Stimulated activated CD4-positive, alpha-beta T cell treated with anti-CD3 and anti-CD28 coated beads, Interleukin-4, amount 100 ng/mL, for 48 hours (primary cell): ENCODE measurements around the gene RABEP1.

Experiments
- DNase-seq, 2 donors: peaks; one replicate each; pipeline ENCODE4 v3.0.0-alpha.2; 2020; ENCODE audit warnings: low read depth in 2 of 2

Gene RABEP1

GRCh38 chr17:5362162-5362811, 80.2 kb downstream of the RABEP1 start:
- no peak for DNase-seq

GRCh38 chr17:5364156-5364555, 82.1 kb downstream of the RABEP1 start:
- no peak for DNase-seq

GRCh38 chr17:5364696-5365095, 82.6 kb downstream of the RABEP1 start:
- DNase-seq: no peak

- no peak for DNase-seq
These were observed 83.7 kb downstream of the RABEP1 start for GRCh38 chr17:5365831-5366230.

- no peak for DNase-seq
These were observed 88.3 kb downstream of the RABEP1 start for GRCh38 chr17:5370411-5370810.

- DNase-seq: no peak
These were observed 91.0 kb downstream of the RABEP1 start for GRCh38 chr17:5373112-5373511.

- no peak for DNase-seq
These were observed 96.6 kb downstream of the RABEP1 start for GRCh38 chr17:5378566-5379207.

GRCh38 chr17:5379351-5380107, 97.4 kb downstream of the RABEP1 start:
- DNase-seq: no peak

- no peak for DNase-seq
These were observed 98.5 kb downstream of the RABEP1 start for GRCh38 chr17:5380491-5381135.

- no peak for DNase-seq
These were observed 99.5 kb downstream of the RABEP1 start for GRCh38 chr17:5381542-5381941.

- DNase-seq: no peak
These were observed 109.6 kb downstream of the RABEP1 start for GRCh38 chr17:5391678-5392077.

- no peak for DNase-seq
These were observed 114.5 kb downstream of the RABEP1 start for GRCh38 chr17:5396612-5397011.

- no peak for DNase-seq
These were observed 117.7 kb downstream of the RABEP1 start for GRCh38 chr17:5399767-5400166.

GRCh38 chr17:5405400-5405799, 123.3 kb downstream of the RABEP1 start:
- DNase-seq: no peak

- DNase-seq: no peak
These were observed 126.1 kb downstream of the RABEP1 start for GRCh38 chr17:5408186-5408585.

GRCh38 chr17:5410594-5411272, 128.6 kb downstream of the RABEP1 start:
- no peak for DNase-seq

GRCh38 chr17:5413682-5414081, 131.6 kb downstream of the RABEP1 start:
- DNase-seq: no peak

GRCh38 chr17:5416901-5417300, 134.8 kb downstream of the RABEP1 start:
- no peak for DNase-seq

GRCh38 chr17:5418858-5419355, 136.8 kb downstream of the RABEP1 start:
- peak; percentile 23 to 44 for DNase-seq

GRCh38 chr17:5419356-5419958, 137.4 kb downstream of the RABEP1 start, which contains the start of gene NUP88:
NUP88 (minus strand) TSS chr17:5419662; CDS start chr17:5419650, 12 bp downstream.
- DNase-seq: peak; percentile 90 to 96
